ENCODE measurements around the gene EBI3. TPM values are rescaled to one million over a fixed set of nuclear protein-coding genes. Genes with fewer than 3 reads are reported as not detected.
"Not testable (repeated sequence)": the region's sequence is repeated elsewhere in the genome, so short reads cannot be mapped to it uniquely, and the experiment has no call there.

EBI3 gene
- total RNA-seq, 1 donor from 2014 or later: 2.6 TPM

DNA sequence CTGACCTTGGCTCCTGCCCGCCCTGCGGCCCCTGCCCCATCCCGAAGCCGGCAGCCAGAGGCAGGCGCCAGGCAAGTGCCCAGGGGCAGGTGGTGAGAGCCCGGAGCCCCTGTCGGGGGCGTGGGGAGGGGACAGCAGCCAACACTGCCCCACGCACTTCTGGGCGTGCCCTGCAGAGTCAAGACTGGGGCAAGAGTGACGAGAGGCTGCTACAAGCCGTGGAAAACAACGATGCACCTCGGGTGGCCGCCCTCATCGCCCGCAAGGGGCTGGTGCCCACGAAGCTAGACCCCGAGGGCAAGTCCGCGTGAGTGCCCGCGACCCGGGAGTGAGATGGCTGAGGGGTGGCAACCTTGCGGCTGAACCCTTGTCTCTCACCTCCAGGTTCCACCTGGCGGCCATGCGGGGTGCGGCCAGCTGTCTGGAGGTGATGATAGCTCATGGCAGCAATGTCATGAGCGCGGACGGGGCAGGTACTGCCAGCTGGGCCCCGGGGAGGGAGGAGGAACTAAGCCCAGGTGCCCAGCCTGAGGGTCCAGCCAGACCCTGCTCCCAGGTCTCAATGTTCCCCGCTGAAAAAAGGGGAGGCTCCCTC, 29.5 kb upstream of the EBI3 start:
- intact Hi-C loops (cut with micrococcal nuclease): no loop called here

DNA sequence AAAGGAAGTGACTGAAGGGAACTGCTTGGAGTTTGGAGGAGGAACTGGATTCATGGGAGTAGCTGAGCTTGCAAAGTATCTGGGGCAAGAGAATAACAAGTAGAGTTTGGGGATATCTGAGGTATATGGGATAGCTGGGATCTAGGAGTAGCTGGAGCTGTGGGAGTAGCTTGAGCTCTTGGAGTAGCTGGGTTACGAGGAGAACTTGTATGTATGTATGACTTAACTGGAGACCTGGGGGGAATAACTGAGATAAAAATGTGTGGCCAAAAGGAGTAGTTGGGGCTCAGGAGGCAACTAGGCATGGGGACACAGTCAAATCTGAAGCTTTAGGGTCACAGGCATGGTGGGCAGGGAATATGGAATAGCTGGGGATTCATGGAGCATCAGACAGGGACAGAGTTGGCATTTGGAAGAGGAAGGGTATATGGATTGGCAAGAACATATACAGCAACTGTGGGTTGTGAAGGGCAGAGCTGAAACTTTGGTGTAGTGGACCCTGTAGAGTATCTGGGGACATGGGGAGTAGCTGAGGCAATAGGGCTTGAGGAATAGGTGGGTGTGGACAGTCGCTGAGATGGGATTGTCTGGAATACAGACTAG, 28.3 kb upstream of the EBI3 start:
- intact Hi-C loops (cut with micrococcal nuclease): no loop called here

DNA sequence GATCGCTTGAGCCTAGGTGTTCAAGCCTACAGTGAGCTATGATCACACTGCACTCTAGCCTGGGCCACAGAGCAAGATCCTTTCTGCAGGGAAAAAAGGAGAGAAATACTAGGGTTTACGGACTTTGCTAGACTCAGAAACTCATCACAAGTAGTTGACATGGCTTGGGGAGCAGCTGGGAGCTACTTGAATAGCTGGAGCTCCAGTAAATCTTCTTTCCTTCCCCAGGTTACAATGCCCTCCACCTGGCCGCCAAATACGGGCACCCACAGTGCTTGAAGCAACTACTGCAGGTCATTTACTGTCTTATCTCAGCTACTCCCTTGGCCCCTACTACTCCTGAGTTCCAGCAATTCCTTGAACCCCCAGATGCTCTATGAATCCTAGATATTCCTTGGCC, 27.5 kb upstream of the EBI3 start:
- intact Hi-C loops (cut with micrococcal nuclease): no loop called here

DNA sequence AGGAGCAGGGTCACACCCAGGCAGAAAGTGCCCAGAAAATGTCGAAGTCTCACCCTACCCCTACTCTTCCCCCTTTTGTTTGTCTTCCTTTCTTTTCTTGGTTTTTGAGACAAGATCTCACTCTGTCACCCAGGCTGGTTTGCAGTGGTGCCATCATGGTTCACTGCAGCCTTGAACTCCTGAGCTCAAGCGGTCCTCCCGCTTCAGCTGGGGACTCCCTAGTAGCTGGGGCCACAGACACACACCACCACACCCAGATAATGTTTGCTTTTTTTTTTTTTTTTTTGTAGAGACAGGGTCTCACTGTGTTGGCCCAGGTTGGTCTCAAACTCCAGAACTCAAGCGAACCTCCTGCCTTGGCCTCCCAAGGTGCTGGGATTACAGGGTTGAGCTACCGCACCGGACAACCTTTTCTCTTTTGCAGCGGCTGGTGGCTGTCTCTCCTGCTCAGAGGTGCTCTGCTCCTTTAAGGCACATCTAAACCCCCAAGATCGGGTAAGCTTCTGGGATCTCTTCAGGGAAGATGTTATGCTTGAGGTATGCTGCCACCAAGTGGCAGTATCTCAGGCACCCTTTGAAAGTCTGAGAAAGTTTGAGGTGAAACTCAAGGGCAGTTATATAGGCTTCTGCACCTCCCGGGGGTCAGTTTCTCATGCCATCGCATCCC, 22.4 kb upstream of the EBI3 start:
- intact Hi-C loops (cut with micrococcal nuclease): no loop called here

DNA sequence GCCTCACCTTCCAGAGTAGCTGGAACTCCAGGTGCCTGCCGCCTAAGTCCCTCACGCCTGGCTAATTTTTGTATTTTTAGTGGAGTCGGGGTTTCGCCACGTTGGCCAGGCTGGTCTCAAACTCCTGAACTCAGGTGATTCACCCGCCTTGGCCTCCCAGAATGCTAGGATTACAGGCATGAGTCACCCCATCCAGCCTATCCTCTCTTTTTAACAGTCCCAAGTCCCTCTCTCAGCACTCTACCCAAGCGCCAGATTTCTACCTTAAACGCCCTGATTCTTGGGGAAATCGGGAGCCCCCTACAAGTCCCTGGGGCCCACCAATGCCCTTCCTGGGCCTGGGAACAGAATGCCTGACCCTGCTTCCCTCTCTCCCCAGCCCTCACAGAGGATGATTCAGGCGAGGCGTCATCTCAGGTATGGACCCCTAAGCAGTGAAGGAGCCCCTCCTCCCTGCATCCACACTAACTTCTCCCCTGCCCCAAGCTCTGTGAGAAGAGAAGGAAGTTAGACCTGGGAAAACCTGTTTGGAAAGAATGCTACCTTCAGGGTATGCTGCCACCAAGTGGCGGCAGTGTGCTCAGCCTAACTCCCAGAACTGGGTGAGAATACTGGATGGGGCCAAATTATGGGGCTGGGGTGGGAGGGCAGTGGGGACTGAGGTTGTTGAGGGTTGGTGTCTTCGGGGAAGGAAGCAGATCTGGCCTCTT, 20.8 kb upstream of the EBI3 start:
- intact Hi-C loops (cut with micrococcal nuclease): no loop called here

DNA sequence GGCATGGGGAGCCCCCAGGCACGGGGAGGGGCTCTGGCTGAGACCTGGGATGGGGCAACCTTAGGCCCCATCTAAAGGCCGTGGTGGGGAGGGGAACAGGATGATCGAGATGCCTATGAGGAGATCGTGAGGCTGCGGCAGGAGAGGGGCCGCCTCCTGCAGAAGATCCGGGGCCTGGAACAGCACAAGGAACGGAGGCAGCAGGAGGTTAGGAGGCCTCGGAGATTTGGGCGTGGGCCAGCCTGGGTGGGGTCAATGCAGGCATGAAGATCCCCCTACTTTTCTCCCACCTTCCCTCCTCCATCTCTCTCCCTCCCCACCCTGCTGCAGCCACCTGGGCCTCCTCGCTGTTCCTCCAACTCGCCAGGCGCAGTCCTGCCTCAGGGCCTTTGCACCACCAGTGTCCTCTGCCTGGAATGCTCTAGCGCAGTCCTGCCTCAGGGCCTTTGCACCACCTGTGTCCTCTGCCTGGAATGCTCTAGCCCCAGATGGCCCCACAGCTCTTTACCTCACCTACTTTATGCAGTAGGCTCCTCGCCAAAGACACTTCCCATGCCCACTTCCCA, 19.1 kb upstream of the EBI3 start:
- intact Hi-C loops (cut with micrococcal nuclease): no loop called here

DNA sequence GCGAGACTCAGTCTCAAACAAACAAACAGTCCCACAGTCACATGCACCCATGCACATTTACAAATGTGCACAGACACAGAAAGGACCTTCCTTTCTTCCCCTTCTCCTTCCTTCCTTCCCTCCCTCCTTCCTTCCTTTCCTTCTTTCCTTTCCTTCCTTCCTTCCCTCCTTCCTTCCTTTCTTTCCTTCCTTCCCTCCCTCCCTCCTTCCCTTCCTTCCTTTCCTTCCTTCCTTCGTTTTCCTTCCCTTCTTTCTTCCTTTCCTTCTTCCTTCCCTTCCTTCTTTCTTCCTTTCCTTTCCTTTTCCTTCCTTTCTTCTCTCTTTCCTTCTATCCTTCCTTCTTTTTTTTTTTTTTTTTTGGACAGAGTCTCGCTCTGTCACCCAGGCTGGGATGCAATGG, 16.2 kb upstream of the EBI3 start:
- intact Hi-C loops (cut with micrococcal nuclease): no loop called here

DNA sequence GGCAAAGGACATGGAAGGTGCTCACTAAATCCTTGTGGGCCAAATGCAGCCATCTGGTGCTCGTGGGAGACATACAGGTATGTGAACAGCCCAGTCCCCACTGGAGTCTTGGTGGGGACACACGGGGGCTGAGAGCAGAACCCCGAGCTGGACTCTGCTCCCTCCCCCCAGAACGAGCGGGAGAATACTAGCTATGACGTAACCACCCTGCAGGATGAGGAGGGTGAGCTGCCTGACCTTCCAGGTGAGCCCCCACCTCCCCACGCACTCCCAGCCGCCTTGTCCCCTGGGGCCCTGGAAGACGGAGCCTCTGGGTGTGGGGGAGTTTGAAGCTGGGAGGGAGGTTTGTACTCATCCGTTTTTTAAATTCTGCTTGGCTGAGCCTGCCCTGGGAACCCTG, 13.5 kb upstream of the EBI3 start:
- intact Hi-C loops (cut with micrococcal nuclease): no loop called here

DNA sequence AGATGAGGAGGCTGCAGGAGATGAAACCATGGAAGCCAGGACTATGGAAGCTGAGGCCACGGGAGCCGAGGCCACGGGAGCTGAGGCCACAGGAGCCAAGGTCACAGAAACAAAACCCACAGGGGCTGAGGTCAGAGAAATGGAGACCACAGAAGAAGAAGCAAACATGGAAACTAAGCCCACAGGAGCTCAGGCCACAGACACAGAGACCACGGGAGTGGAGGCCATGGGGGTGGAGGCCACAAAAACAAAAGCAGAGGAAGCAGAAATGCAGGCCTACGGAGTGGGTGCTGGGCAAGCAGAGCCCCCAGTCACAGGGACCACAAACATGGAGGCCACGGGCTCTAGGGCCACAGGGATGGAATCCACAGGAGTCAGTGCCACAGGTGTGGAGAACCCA, 12.5 kb upstream of the EBI3 start:
- intact Hi-C loops (cut with micrococcal nuclease): no loop called here

DNA sequence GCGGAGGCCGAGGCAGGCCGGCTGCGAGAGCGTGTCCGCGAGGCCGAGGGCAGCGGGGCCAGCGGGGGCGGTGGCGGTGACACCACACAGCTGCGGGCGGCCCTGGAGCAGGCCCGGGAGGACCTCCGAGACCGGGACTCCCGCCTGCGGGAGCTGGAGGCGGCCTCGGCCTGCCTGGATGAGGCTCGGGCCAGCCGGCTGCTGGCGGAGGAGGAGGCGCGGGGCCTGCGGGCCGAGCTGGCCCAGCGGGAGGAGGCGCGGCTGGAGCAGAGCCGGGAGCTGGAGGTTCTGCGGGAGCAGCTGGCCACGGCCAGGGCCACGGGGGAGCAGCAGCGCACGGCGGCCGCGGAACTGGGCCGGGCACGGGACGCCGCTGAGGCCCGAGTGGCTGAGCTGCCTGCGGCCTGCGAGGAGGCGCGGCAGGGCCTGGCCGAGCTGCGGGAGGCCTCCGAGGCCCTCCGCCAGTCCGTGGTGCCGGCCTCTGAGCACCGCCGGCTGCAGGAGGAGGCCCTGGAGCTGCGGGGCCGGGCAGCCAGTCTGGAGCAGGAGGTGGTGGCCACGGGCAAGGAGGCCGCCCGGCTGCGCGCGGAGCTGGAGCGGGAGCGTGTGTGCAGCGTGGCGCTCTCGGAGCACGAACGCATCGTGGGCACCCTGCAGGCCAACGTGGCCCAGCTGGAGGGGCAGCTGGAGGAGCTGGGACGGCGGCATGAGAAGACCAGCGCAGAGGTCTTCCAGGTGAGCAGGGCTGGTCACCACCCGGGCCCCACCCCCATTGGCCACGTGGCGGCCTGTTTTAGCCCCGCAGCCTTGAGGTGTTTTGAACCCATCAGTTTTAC, 11.7 kb upstream of the EBI3 start:
- intact Hi-C loops (cut with micrococcal nuclease): no loop called here

DNA sequence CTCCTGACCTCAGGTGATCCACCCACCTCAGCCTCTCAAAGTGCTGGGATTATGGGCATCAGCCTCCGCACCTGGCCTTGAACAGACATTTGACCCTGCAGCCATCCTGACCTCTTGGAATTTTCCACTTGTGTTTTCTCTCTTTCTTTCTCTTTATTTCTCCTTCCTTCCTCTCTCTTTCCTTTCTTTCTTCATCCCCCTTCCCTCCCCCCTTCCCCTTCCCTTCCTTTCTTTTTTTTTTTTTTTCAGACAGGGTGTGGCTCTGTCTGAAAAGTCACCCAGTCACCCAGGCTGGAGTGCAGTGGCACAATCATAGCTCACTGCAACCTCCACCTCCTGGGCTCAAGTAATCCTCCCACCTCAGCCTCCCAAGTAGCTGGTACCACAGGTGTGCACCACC, 10.8 kb upstream of the EBI3 start:
- intact Hi-C loops (cut with micrococcal nuclease): not testable (repeated sequence)

DNA sequence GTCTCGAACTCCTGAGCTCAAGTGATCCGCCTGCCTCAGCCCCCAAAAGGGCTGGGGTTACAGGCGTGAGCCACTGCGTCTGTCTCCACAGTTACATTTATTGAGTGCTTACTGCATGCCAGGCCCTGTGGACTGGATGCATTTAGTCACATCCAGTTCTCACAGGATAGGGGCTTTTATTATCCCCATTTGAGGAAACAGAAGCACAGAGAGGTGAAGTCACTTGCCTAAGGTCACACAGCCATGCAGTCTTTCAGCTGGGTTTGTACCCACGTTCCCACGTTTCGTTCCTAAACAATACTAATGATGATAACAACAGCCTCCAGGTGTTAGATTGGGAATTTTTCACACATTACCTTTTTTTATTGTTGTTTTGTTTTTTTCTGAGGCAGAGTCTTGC, 9.1 kb upstream of the EBI3 start:
- intact Hi-C loops (cut with micrococcal nuclease): no loop called here

DNA sequence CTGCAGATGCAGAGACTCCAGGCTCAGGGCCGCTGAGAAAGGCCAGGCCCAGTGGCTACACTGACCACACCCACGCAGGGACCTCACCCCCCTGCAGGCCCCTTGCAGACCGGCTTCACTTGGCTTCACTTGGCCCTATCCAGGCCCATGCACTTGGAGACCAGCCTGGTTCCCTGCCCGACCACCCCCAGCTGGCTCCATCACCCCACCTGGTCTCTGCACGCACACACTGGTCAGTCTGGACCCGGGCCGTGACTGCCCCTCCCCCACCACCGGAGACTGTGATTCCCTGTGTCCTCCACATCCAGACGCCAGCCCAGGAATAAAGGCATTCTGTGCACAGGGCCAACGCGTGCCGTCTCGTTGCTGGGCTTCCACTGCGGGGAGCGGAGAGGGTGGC, 4.9 kb upstream of the EBI3 start:
- intact Hi-C loops (cut with micrococcal nuclease): no loop called here

DNA sequence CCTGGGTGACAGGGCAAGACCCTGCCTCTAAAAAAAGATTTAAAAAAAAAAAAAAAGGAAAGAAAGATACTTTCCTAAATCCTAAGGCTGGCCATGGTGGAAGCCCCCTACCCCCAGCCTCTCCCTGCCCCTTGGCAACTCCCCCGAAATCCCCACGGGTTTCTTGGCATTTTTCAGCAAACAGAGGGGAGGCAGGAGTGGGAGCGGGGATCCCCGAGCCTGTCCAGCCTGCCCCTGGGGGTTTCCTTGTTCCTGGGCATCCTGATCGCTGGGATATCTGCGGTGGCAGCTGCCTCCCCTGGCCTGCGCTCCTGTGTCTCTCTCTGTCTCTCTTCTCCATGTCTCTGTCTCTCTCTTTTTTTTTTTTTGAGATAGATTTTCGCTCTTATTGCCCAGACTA, 3.4 kb upstream of the EBI3 start:
- intact Hi-C loops (cut with micrococcal nuclease): no loop called here

DNA sequence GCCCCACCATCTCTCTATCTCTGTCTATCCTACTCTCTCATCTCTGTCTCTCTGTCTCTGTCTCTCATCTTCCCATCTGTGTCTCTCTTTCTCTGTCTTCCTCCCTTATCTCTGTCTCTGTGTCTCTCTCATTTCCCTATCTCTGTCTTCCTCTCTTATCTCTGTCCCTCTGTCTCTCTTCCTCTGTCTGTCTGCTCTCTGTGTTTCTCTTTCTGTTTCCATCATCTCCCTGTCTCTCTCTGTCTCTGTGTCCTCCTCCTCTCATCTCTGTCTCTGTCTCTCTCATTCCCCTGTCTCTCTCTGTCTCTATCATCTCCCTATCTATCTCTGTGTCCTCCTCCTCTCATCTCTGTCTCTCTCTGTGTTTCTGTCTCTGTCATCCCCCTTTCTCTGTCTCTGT, 1.6 kb upstream of the EBI3 start:
- intact Hi-C loops (cut with micrococcal nuclease): no loop called here

DNA sequence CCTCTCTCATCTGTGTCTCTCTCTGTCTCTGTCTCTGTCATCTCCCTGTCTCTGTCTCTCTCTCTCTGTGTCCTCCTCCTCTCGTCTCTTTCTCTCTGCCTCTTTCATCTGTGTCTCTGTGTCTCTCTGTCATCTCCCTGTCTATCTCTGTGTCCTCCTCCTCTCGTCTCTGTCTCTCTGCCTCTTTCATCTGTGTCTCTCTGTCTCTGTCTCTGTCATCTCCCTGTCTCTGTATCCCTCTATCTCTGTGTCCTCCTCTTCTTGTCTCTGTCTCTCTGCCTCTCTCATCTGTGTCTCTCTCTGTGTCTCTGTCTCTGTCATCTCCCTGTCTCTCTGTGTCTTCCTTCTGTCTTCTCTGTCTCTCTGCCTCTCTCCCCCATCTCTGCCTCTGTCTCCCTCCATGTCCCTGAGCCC, 551 bp upstream of the EBI3 start:
- intact Hi-C loops (cut with micrococcal nuclease): no loop called here

DNA sequence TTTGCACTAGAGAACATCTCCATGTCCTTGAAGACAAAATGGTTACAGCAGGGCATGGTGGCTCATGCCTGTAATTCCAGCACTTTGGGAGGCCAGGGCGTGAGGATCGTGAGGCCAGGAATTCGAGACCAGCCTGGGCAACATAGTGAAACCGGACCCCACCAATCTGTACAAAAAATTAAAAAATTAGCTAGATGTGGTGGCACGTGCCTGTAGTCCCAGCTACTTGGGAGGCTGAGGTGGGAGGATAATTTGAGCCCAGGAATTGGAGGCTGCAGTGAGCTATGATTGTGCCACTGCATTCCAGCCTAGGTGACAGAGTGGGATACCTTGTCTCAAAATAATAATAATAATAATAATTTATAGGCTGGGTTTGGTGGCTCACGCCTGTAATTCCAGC, 914 bp downstream of the EBI3 start:
- intact Hi-C loops (cut with micrococcal nuclease): not testable (repeated sequence)

DNA sequence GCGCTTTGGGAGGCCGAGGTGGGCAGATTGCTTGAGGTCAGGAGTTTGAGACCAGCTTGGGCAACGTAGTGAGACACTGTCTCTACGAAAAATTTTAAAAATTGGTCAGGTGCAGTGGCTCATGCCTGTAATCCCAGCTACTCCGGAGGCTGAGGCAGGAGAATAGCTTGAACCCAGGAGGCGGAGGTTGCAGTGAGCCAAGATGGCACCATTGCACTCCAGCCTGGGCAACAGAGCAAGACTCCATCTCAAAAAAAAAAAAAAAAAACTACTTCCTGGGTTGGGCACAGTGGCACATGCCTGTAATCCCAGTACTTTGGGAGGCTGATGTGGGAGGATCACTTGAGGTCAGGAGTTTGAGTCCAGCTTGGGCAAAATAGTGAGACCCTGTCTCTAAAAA, 2.2 kb downstream of the EBI3 start:
- intact Hi-C loops (cut with micrococcal nuclease): not testable (repeated sequence)

DNA sequence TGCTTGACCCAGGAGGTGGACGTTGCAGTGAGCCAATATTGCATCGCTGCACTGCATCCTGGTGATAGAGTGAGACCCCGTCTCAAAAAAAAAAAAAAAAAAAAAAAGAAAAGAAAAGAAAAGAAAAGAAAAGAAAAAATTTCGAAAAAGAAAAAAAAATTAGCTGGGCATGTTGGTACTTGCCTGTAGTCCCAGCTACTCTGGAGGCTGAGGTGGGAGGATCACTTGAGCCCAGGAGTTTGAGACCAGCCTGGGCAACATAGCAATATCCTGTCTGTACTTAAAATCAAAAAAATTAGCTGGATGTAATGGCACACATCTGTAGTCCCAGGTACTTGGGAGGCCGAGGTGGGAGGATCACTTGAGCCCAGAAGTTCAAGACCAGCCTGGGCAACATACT, 2.8 kb downstream of the EBI3 start:
- intact Hi-C loops (cut with micrococcal nuclease): not testable (repeated sequence)

DNA sequence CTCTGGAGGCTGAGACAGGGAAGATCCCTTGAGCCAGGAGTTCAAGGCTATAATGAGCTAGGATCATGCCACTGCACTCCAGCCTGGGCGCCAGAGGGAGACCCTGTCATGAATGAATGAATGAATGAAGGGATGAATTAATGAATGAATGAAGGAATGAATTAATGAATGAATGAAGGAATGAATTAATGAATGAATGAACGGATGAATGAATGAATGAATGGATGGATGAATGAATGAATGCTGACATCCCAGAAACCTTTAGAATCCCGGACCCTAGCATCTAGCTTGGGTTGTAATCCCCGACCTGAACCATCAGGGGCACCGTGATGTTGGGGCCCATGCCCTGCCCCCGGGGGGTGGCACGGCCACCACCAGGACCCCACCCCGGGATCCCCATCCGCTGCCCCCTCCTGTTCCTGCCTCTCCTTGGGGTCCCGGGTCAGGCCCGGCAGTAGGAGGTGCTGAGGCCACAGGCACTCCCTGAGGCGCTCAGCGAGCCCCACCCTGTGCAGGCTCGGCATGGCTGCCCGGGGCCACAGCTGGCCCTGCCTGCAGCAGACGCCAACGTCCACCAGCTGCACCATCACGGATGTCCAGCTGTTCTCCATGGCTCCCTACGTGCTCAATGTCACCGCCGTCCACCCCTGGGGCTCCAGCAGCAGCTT, 3.4 kb downstream of the EBI3 start:
- intact Hi-C loops (cut with micrococcal nuclease): no loop called here

All from T-helper 2 cell treated with Interferon-gamma antibody and Interleukin-4, amounts not matched to agents 100 ng/mL and 5 ng/mL, for 36 hours (primary cell).